Activated CD4-positive, CD25-positive, alpha-beta regulatory T cell treated with anti-CD3 and anti-CD28 coated beads, Interleukin-2, amount 50 U/mL, for 24 hours (primary cell): ENCODE measurements around the gene OCRL.
"Not testable (repeated sequence)": the region's sequence is repeated elsewhere in the genome, so short reads cannot be mapped to it uniquely, and the experiment has no call there.

Experiments
- ATAC-seq, 2 donors: fragments of 150-1000 bp; cut with Tn5 transposase; one replicate each; pipeline ENCODE4 v1.10.0; 2021; ENCODE audit warnings: mild to moderate bottlenecking in 1 of 2, moderate library complexity in 1 of 2

Gene OCRL

GRCh38 chrX:129540722-129541184 is 694 bp downstream of the OCRL start:
- no peak for ATAC-seq

GRCh38 chrX:129544780-129545179 is 4.7 kb downstream of the OCRL start:
- ATAC-seq, result no peak

- no peak for ATAC-seq
Measured at GRCh38 chrX:129545408-129545807, 5.3 kb downstream of the OCRL start.

- ATAC-seq, result no peak
Measured at GRCh38 chrX:129549124-129549523, 9.1 kb downstream of the OCRL start.

- no peak for ATAC-seq
Measured at GRCh38 chrX:129553619-129554288, 13.7 kb downstream of the OCRL start.

GRCh38 chrX:129554816-129555215 is 14.8 kb downstream of the OCRL start:
- not testable (repeated sequence) for ATAC-seq

- no peak for ATAC-seq
Measured at GRCh38 chrX:129556806-129557315, 16.8 kb downstream of the OCRL start.

GRCh38 chrX:129557844-129558480 is 17.9 kb downstream of the OCRL start:
- no peak for ATAC-seq

- ATAC-seq, result no peak
Measured at GRCh38 chrX:129559783-129560182, 19.7 kb downstream of the OCRL start.

- ATAC-seq, result no peak
Measured at GRCh38 chrX:129561453-129561852, 21.4 kb downstream of the OCRL start.

- ATAC-seq, result not testable (repeated sequence)
Measured at GRCh38 chrX:129564345-129564744, 24.3 kb downstream of the OCRL start.

GRCh38 chrX:129565046-129565650 is 25.1 kb downstream of the OCRL start:
- ATAC-seq, result no peak

GRCh38 chrX:129566073-129566472 is 26.0 kb downstream of the OCRL start:
- no peak for ATAC-seq

GRCh38 chrX:129568349-129568748 is 28.3 kb downstream of the OCRL start:
- ATAC-seq, result no peak

GRCh38 chrX:129572422-129572821 is 32.4 kb downstream of the OCRL start:
- ATAC-seq, result no peak

- ATAC-seq, result not testable (repeated sequence)
Measured at GRCh38 chrX:129573652-129574051, 33.6 kb downstream of the OCRL start.

- ATAC-seq, result no peak
Measured at GRCh38 chrX:129574214-129574613, 34.2 kb downstream of the OCRL start.

GRCh38 chrX:129576539-129576938 is 36.5 kb downstream of the OCRL start:
- ATAC-seq, result no peak

- no peak for ATAC-seq
Measured at GRCh38 chrX:129577473-129577872, 37.4 kb downstream of the OCRL start.

- no peak for ATAC-seq
Measured at GRCh38 chrX:129577877-129578276, 37.8 kb downstream of the OCRL start.

GRCh38 chrX:129581904-129582303 is 41.8 kb downstream of the OCRL start:
- ATAC-seq, result no peak

GRCh38 chrX:129585167-129585566 is 45.1 kb downstream of the OCRL start:
- ATAC-seq, result no peak

- no peak for ATAC-seq
Measured at GRCh38 chrX:129585691-129586090, 45.6 kb downstream of the OCRL start.

GRCh38 chrX:129586446-129586845 is 46.4 kb downstream of the OCRL start:
- ATAC-seq, result no peak
